Adrenal gland (tissue), 5 donors: Measurements from ENCODE around the gene ABL1.

Experiments used
- POLR2A ChIP-seq, 2 donors: fragments of 450-650 bp; IDR thresholded peaks; one replicate each; pipeline ENCODE4 v1.6.1; 2017; ENCODE audit warnings: antibody characterized with exemption in 2 of 2, mild to moderate bottlenecking in 2 of 2, moderate library complexity in 1 of 2
- TF ChIP-seq, protein P1 (sequence below), 6 experiments: fragments of 450-650 bp in 4 of 6; fragments of 200-600 bp in 2 of 6; sonication (generic) in 1 of 6; IDR thresholded peaks; 1 replicate in 5 of 6; 2 replicates in 1 of 6; pipeline versions ENCODE4 v1.5.1 to v1.8.0; 2016 to 2021; ENCODE audit warnings: antibody characterized with exemption in 6 of 6, mild to moderate bottlenecking in 2 of 6, moderate library complexity in 1 of 6
- donor health status: DM: no; HTN: no; CAD: no.

DNA sequence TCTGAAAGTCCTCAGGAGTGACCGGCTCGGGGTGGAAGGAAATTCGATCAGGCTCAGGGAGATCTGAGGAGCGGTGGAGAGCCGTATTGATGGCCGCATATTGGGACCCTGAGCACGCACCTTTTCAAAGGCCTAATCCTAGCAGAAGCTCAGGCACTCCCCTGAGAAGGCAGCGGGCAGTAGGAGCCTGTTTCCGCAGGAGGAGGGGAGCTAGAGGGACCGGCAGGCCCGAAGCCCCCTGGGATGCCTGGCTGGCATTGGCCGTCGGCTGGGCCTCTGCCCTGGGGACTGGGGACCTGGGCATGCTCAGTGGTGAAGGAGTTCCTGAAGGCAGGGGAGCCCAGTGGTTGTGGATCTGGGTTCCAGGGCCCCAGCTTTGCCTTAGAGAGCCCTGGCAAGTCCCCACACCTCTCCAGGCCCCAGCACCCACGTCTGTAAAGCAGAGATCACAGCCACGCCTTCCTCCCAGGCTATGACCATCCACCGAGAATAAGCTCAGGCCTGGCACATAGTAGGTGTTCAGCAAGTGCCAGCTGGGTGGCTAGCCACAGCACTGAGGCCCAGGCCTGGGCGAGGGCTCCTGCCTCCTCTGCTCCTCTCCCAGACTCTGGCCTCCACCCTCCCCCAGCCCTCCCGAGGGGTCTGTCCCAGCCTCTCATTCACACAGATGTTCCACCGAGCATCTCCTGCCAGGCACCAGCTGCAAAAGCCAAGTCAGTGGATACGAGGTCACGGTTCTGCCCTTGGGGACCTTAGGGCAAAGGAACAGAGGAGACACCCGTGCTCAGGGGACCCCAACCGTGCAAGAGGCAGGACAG lies 78.8 kb downstream of the ABL1 start:
- TF ChIP-seq, protein P1, sequence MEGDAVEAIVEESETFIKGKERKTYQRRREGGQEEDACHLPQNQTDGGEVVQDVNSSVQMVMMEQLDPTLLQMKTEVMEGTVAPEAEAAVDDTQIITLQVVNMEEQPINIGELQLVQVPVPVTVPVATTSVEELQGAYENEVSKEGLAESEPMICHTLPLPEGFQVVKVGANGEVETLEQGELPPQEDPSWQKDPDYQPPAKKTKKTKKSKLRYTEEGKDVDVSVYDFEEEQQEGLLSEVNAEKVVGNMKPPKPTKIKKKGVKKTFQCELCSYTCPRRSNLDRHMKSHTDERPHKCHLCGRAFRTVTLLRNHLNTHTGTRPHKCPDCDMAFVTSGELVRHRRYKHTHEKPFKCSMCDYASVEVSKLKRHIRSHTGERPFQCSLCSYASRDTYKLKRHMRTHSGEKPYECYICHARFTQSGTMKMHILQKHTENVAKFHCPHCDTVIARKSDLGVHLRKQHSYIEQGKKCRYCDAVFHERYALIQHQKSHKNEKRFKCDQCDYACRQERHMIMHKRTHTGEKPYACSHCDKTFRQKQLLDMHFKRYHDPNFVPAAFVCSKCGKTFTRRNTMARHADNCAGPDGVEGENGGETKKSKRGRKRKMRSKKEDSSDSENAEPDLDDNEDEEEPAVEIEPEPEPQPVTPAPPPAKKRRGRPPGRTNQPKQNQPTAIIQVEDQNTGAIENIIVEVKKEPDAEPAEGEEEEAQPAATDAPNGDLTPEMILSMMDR (IDR thresholded peaks at IDR 0.05) = no peak
- no peak for TF ChIP-seq POLR2A (IDR thresholded peaks at IDR 0.05)
